Natural killer cell (primary cell): ENCODE data around the gene G3BP1. TPM values are rescaled to one million over a fixed set of nuclear protein-coding genes. Genes with fewer than 3 reads are reported as not detected.

Experiments used
- ATAC-seq, 3 donors: fragments of 150-1000 bp in 2 of 3; fragments of 200-7000 bp in 1 of 3; cut with Tn5 transposase; 1 replicate in 1 of 3; 2 replicates in 2 of 3; pipeline ENCODE4 v1.10.0; 2021; ENCODE audit warnings: mild to moderate bottlenecking in 2 of 3, moderate library complexity in 2 of 3
- DNase-seq, 2 donors: peaks; one replicate each; pipeline versions ENCODE4 v3.0.0 to v3.0.0-alpha.2; 2013 to 2021; ENCODE audit warnings: mixed read lengths in 1 of 2
- H3K27ac ChIP-seq: one replicate; pipeline ENCODE4 v1.5.1; 2013; ENCODE audit warnings: mild to moderate bottlenecking, low read length
- H3K27me3 ChIP-seq: one replicate; pipeline ENCODE4 v1.6.1; 2013; ENCODE audit warnings: low read length; ENCODE audit not compliant: control insufficient read depth, insufficient read depth
- H3K36me3 ChIP-seq: one replicate; pipeline ENCODE4 v1.6.1; 2013; ENCODE audit warnings: low read length; ENCODE audit not compliant: control insufficient read depth, insufficient read depth
- H3K4me1 ChIP-seq: one replicate; pipeline ENCODE4 v1.6.1; 2013; ENCODE audit warnings: low read length; ENCODE audit not compliant: control insufficient read depth, insufficient read depth
- H3K4me3 ChIP-seq: one replicate; pipeline ENCODE4 v1.5.1; 2013; ENCODE audit warnings: low read length
- H3K9me3 ChIP-seq: one replicate; pipeline ENCODE4 v1.6.1; 2013; ENCODE audit warnings: low read length; ENCODE audit not compliant: control insufficient read depth, insufficient read depth
- H3K27ac Mint-ChIP-seq, 2 donors: one replicate each; pipeline ENCODE4 v1.8.0; 2022; ENCODE audit warnings: mild to moderate bottlenecking in 2 of 2, mixed read lengths in 2 of 2, moderate library complexity in 1 of 2
- H3K27me3 Mint-ChIP-seq, 2 donors: one replicate each; pipeline ENCODE4 v1.8.0; 2022; ENCODE audit warnings: low read depth in 2 of 2, mixed read lengths in 2 of 2
- H3K36me3 Mint-ChIP-seq: one replicate; pipeline ENCODE4 v1.8.0; 2022; ENCODE audit warnings: mixed read lengths
- H3K4me1 Mint-ChIP-seq, 2 donors: one replicate each; pipeline ENCODE4 v1.8.0; 2022; ENCODE audit warnings: mixed read lengths in 2 of 2
- H3K4me3 Mint-ChIP-seq: one replicate; pipeline ENCODE4 v1.8.0; 2022; ENCODE audit warnings: mild to moderate bottlenecking, moderate library complexity, mixed read lengths
- H3K9me3 Mint-ChIP-seq, 2 donors: one replicate each; pipeline ENCODE4 v1.8.0; 2022; ENCODE audit warnings: mixed read lengths in 2 of 2
- CTCF ChIP-seq: fragments of 200-600 bp; IDR thresholded peaks from one replicate; pipeline ENCODE4 v1.8.0; 2022; ENCODE audit warnings: antibody characterized with exemption
- WGBS: methylation state at CpG from one replicate; pipeline ENCODE4 v1.1.7; 2013; ENCODE audit warnings: missing lambda C conversion rate; ENCODE audit not compliant: insufficient coverage; 5-methylcytosine and 5-hydroxymethylcytosine counted together
- intact Hi-C: fragments of 100-400 bp; cut with micrococcal nuclease; formaldehyde crosslinking; loops from one replicate; pipeline ENCODE4 v1.14.2; 2022
- total RNA-seq, 4 donors: library from RNA; stranded (reverse); fragments of 120-200 nt in 1 of 4; gene quantifications; one replicate each; pipeline versions ENCODE4 v1.2.3 to v1.2.4, GENCODE V29; 2013 to 2022

Gene G3BP1
- total RNA-seq, 3 donors from 2014 or later (not counting 1 experiment from before 2014, with no cell fraction given) = 94.9 to 127 (median 121) TPM

- intact Hi-C loops = loop anchor here (10.0 kb wide), 2 partner anchors 519 to 1329 kb away; partner anchors contain the start of genes GM2A and RPS14
- Mint-ChIP-seq H3K9me3 (no peaks in the 10 kb centered on the region), H3K4me3 (peak overlapping the region; percentile 82), H3K4me1 (peaks cover 58 to 61% of the 10 kb centered on the region in 2 donors), H3K27ac (peak overlapping the region in 1 of 2 donors; percentile 61), H3K36me3 (peaks cover 9% of the 10 kb centered on the region), H3K27me3 (no peaks in the 10 kb centered on the region)
- no peak for ATAC-seq
- H3K27ac ChIP-seq = no peak overlapping the region
- no peak overlapping the region for H3K4me3 ChIP-seq
- H3K4me1 ChIP-seq = peaks cover 29% of the 10 kb centered on the region
- whole genome bisulfite sequencing = 3% methylated on average over 3 of the region's 3 CpGs
- no peak for TF ChIP-seq CTCF
- H3K27me3 ChIP-seq = no peaks in the 10 kb centered on the region
- no peaks in the 10 kb centered on the region for H3K9me3 ChIP-seq
- peak in 1 of 2 donors; percentile 26 for DNase-seq
- H3K36me3 ChIP-seq = peaks cover 3% of the 10 kb centered on the region
These were observed 2.2 kb downstream of the G3BP1 start for GRCh38 chr5:151773951-151774350.

GRCh38 chr5:151775025-151775606 is 3.4 kb downstream of the G3BP1 start:
- Mint-ChIP-seq H3K4me1 (peaks cover 67 to 69% of the 10 kb centered on the region in 2 donors), H3K9me3 (no peaks in the 10 kb centered on the region), H3K4me3 (peak overlapping the region; percentile 39), H3K27ac (peak overlapping the region in 1 of 2 donors; percentile 61), H3K36me3 (peaks cover 9% of the 10 kb centered on the region), H3K27me3 (no peaks in the 10 kb centered on the region)
- H3K9me3 ChIP-seq = no peaks in the 10 kb centered on the region
- intact Hi-C loops = loop anchor here (10.0 kb wide), 2 partner anchors 520 to 1330 kb away; partner anchors contain the start of genes GM2A and RPS14
- no peak overlapping the region for H3K27ac ChIP-seq
- H3K4me1 ChIP-seq = peaks cover 20% of the 10 kb centered on the region
- H3K27me3 ChIP-seq = no peaks in the 10 kb centered on the region
- ATAC-seq (no peak), DNase-seq (no peak)
- H3K36me3 ChIP-seq = peaks cover 3% of the 10 kb centered on the region
- TF ChIP-seq CTCF = no peak
- no peak overlapping the region for H3K4me3 ChIP-seq
- WGBS = 39% methylated on average over 2 of the region's 3 CpGs

GRCh38 chr5:151779531-151780125 is 7.9 kb downstream of the G3BP1 start:
- H3K27ac ChIP-seq = no peak overlapping the region
- Mint-ChIP-seq H3K27ac (peak overlapping the region; percentile 35 to 68), H3K4me3 (no peak overlapping the region), H3K9me3 (no peaks in the 10 kb centered on the region), H3K27me3 (no peaks in the 10 kb centered on the region), H3K36me3 (peaks cover 9% of the 10 kb centered on the region), H3K4me1 (peaks cover 62 to 81% of the 10 kb centered on the region in 2 donors)
- DNase-seq (no peak), ATAC-seq (no peak)
- 100% methylated on average over 1 of the region's 3 CpGs for WGBS
- intact Hi-C loops = loop anchor here (10.0 kb wide), 2 partner anchors 525 to 1335 kb away; partner anchors contain the start of genes GM2A and RPS14
- no peaks in the 10 kb centered on the region for H3K9me3 ChIP-seq
- TF ChIP-seq CTCF = no peak
- H3K4me3 ChIP-seq = no peak overlapping the region
- peaks cover 3% of the 10 kb centered on the region for H3K36me3 ChIP-seq
- no peaks in the 10 kb centered on the region for H3K27me3 ChIP-seq
- peaks cover 18% of the 10 kb centered on the region for H3K4me1 ChIP-seq
